ENCODE data around the gene CEP41. TPM values are rescaled to one million over a fixed set of nuclear protein-coding genes. Genes with fewer than 3 reads are reported as not detected.

The CEP41 gene
- total and polyA plus RNA-seq, 3 donors from 2014 or later = 59.0 to 209 (median 91.6) TPM

DNA sequence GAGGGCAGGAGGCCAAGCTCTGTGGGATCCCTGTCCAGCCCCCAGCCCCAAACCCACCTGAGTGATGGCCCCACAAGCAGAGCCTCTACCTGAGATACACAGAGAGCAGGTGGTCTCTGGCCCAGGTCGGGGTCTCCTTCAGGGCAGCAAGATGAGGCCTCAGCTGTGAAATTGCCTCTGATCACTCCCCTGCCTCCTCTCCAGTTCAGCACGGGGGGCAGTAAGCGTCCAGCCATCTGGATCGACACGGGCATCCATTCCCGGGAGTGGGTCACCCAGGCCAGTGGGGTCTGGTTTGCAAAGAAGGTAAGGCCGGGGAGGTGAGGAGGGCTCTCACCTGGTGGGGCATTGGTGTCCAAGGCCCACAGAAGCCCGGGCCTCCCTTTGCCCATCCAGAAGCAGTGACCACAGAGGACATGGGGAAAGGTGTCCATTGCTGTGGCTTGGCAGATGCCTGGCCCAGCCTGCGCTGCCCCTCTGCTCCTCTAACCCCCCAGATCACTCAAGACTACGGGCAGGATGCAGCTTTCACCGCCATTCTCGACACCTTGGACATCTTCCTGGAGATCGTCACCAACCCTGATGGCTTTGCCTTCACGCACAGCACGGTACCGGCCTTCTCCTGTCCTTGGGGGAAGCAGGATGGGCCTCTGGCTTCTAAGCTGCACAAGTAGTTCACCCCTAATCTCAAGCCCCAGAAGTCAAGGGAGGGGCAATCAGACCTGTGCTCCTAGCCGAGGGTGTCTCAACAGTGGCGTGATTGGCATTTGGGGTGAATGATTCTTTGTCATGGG, 57.4 kb downstream of the CEP41 start:
- Histone ChIP-seq H3K27ac (no peak overlapping the region), H3K4me3 (no peak overlapping the region), H3K36me3 (ENCODE audit: low read depth, missing control alignments) (no peaks in the 10 kb centered on the region), H3K4me1 (peaks cover 9% of the 10 kb centered on the region), H3K9me3 (no peaks in the 10 kb centered on the region), H3K27me3 (no peaks in the 10 kb centered on the region)
- TF ChIP-seq, protein P1, sequence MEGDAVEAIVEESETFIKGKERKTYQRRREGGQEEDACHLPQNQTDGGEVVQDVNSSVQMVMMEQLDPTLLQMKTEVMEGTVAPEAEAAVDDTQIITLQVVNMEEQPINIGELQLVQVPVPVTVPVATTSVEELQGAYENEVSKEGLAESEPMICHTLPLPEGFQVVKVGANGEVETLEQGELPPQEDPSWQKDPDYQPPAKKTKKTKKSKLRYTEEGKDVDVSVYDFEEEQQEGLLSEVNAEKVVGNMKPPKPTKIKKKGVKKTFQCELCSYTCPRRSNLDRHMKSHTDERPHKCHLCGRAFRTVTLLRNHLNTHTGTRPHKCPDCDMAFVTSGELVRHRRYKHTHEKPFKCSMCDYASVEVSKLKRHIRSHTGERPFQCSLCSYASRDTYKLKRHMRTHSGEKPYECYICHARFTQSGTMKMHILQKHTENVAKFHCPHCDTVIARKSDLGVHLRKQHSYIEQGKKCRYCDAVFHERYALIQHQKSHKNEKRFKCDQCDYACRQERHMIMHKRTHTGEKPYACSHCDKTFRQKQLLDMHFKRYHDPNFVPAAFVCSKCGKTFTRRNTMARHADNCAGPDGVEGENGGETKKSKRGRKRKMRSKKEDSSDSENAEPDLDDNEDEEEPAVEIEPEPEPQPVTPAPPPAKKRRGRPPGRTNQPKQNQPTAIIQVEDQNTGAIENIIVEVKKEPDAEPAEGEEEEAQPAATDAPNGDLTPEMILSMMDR (IDR thresholded peaks at IDR 0.05) = no peak
- TF ChIP-seq POLR2A (IDR thresholded peaks at IDR 0.05) = no peak
- DNase-seq = no peak
- intact Hi-C loops (cut with DNase I; ENCODE audit: low total_unique reads) = no loop called here
- 92 to 95% methylated on average over 15 to 18 of the region's 18 CpGs for whole genome bisulfite sequencing, 2 donors

DNA sequence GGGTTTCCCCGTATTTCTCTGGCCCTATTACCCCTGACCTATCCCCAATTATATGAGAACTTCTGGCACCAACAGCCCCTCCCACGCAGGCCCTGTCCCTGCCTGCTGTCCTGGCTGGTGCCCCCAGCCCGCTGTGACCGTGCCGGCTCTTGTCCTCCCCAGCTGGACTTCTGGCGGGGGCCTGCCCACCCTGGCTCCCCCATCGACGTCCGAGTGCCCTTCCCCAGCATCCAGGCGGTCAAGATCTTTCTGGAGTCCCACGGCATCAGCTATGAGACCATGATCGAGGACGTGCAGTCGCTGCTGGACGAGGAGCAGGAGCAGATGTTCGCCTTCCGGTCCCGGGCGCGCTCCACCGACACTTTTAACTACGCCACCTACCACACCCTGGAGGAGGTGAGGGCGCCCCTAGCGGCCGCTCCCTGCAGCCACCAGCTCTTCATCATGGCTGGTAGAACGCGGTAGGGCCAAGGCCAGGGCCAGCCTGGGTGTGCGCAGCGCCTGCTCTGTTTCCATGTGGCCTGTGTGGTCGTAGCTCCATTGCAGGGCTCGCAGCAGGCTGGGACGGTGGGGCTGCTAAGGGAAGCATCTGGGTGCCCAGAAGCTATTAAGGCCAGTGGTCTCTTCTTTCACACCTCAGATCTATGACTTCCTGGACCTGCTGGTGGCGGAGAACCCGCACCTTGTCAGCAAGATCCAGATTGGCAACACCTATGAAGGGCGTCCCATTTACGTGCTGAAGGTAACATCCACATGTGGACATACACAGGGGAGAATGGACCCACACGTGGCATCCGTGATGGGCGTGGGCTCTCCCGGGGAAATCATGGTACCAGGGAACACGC, 59.1 kb downstream of the CEP41 start:
- no peaks in the 10 kb centered on the region for H3K9me3 ChIP-seq
- peaks cover 9% of the 10 kb centered on the region for H3K4me1 ChIP-seq
- no peaks in the 10 kb centered on the region for H3K27me3 ChIP-seq
- H3K4me3 ChIP-seq = peak overlapping the region; percentile 21 to 40
- no peak overlapping the region for H3K27ac ChIP-seq
- 53 to 77% methylated on average over 10 to 41 of the region's 41 CpGs for WGBS, 2 donors
- no peaks in the 10 kb centered on the region for H3K36me3 ChIP-seq (ENCODE audit: low read depth, missing control alignments)
- intact Hi-C loops (cut with DNase I; ENCODE audit: low total_unique reads) = no loop called here
- TF ChIP-seq, protein P1 (IDR thresholded peaks at IDR 0.05) = peak in 2 of 3 experiments; percentile 22 to 33
- TF ChIP-seq POLR2A (IDR thresholded peaks at IDR 0.05) = no peak
- DNase-seq = peak; percentile 71

DNA sequence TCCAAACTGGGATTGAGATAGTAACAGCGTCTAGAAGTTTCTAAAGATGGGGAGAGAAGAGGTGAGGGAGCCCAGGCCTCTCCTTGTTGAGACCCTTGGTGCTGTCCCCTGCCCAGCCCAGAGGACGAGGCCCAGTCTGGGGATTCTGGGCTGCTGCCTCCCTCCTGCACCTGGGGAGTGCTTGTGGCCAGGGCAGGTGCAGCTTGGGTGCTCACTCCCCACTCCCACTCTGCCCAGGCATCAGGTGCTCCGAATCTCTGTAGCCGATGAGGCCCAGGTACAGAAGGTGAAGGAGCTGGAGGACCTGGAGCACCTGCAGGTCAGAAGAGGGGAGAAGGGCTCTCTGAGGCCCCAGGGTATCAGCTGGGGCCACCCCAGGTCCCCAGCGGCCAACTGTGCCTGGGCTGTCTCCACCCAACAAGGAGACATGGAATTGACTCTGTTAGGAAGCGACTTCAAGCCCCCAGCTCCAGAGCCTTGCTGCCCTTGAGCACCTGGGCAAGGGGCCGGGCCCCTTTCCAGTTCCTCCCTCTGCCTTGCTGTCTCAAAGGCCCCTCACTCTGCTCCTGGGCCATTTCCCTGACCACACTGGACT, 59.9 kb downstream of the CEP41 start:
- DNase-seq = no peak
- peaks cover 9% of the 10 kb centered on the region for H3K4me1 ChIP-seq
- intact Hi-C loops (cut with DNase I; ENCODE audit: low total_unique reads) = no loop called here
- no peaks in the 10 kb centered on the region for H3K36me3 ChIP-seq (ENCODE audit: low read depth, missing control alignments)
- no peak for TF ChIP-seq POLR2A (IDR thresholded peaks at IDR 0.05)
- TF ChIP-seq, protein P1 (IDR thresholded peaks at IDR 0.05) = no peak
- H3K27me3 ChIP-seq = no peaks in the 10 kb centered on the region
- no peak overlapping the region for H3K27ac ChIP-seq
- no peak overlapping the region for H3K4me3 ChIP-seq
- 80 to 92% methylated on average over 7 of the region's 7 CpGs for WGBS, 2 donors
- no peaks in the 10 kb centered on the region for H3K9me3 ChIP-seq

DNA sequence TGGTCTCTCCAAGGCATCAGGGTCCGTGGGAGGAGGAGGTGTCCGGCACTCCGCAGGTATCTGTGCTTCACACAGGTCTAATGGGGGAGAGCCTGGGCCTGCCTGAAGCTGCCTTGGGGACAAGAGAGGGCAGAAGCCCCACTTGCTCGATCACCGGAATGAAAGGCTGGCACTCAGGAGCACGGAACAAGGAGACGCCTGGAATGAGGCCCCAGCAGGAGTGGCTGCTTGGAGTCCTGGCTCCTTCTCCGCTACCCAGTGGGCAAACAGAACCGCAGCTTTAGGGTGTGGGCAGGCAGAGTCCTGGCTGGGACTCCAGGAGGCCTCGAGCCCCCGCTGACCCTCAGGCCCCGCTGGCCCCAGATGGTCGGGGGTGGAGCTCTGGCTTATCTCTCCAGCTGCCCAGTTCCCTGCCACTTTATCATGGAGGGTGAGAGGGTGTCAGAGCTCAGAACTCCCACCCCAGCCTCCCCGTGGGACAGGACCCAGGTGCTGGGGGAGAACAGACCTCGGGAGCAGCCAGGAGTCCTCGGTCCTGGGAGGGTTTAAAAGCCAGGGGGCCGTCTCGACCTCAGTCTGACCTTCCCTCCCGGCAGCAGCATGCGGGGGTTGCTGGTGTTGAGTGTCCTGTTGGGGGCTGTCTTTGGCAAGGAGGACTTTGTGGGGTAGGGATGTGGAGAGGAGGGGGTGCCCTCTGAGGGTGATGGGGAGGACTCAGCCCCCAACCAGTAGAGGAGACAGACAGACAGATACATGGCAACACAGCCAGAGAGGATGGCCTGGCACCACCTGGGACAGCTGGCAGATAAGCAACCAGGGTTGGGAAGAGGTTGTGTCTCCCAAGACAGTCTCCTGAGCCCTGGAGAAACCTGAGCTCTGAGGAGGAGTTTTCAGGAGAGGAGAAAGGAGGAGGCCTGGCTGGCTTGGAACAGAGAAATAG, 60.6 kb downstream of the CEP41 start, which contains the start of gene CPA1:
Gene CPA1, plus strand, starts transcription at position 574 of the 940 bp plus-strand sequence. Its CDS starts 27 bp downstream, at position 601.
- intact Hi-C loops (cut with DNase I; ENCODE audit: low total_unique reads) = no loop called here
- Histone ChIP-seq H3K27ac (no peak within 1 kb of the TSS), H3K27me3 (no peaks in the 10 kb centered on the region), H3K4me3 (peak within 1 kb of the TSS in 1 of 2 donors; percentile 21), H3K4me1 (peaks cover 9% of the 10 kb centered on the region), H3K36me3 (ENCODE audit: low read depth, missing control alignments) (no peaks in the 10 kb centered on the region), H3K9me3 (no peaks in the 10 kb centered on the region)
- WGBS, 2 donors = 19 to 36% methylated on average over 5 to 20 of the region's 20 CpGs
- no peak for TF ChIP-seq POLR2A (IDR thresholded peaks at IDR 0.05)
- TF ChIP-seq, protein P1 (IDR thresholded peaks at IDR 0.05) = no peak
- peak; percentile 14 for DNase-seq
